GM21786 (cell line): Measurements from ENCODE around the gene NIF3L1.

Source experiments
- ATAC-seq: cut with Tn5 transposase; IDR thresholded peaks from one replicate; pipeline ENCODE4 v1.9.1; 2021; ENCODE audit not compliant: unreplicated experiment

Gene NIF3L1

GRCh38 chr2:200888704-200889625 lies at the start of gene NIF3L1, which contains the start of gene PPIL3:
Gene NIF3L1 (plus strand): TSS chr2:200889371. CDS start chr2:200891944, 2,573 bp downstream.
Gene PPIL3 (minus strand): TSS chr2:200889077. CDS start chr2:200887615, 1,462 bp downstream.
- ATAC-seq = peak; percentile 89

GRCh38 chr2:200839513-200839912 lies 49.7 kb upstream of the NIF3L1 start:
- ATAC-seq = no peak

GRCh38 chr2:200843993-200844948 lies 44.9 kb upstream of the NIF3L1 start:
- no peak for ATAC-seq

- ATAC-seq = no peak
These were observed 44.0 kb upstream of the NIF3L1 start for GRCh38 chr2:200845194-200845593.

- ATAC-seq = no peak
These were observed 43.4 kb upstream of the NIF3L1 start for GRCh38 chr2:200845669-200846325.

GRCh38 chr2:200847269-200847668 lies 41.9 kb upstream of the NIF3L1 start:
- no peak for ATAC-seq

- no peak for ATAC-seq
These were observed 41.2 kb upstream of the NIF3L1 start for GRCh38 chr2:200847939-200848338.

GRCh38 chr2:200850512-200851256 lies 38.5 kb upstream of the NIF3L1 start:
- no peak for ATAC-seq

GRCh38 chr2:200851398-200852248 lies 37.5 kb upstream of the NIF3L1 start:
- ATAC-seq = no peak

- ATAC-seq = no peak
These were observed 36.6 kb upstream of the NIF3L1 start for GRCh38 chr2:200852605-200853004.

GRCh38 chr2:200856806-200857205 lies 32.4 kb upstream of the NIF3L1 start:
- ATAC-seq = no peak

GRCh38 chr2:200860092-200860795 lies 28.9 kb upstream of the NIF3L1 start:
- ATAC-seq = no peak

- no peak for ATAC-seq
These were observed 27.5 kb upstream of the NIF3L1 start for GRCh38 chr2:200861617-200862155.

- ATAC-seq = no peak
These were observed 26.6 kb upstream of the NIF3L1 start for GRCh38 chr2:200862532-200863000.

- peak; percentile 12 for ATAC-seq
These were observed 25.4 kb upstream of the NIF3L1 start for GRCh38 chr2:200863782-200864175.

- peak; percentile 81 for ATAC-seq
These were observed 24.8 kb upstream of the NIF3L1 start, which contains the start of gene CLK1 for GRCh38 chr2:200864176-200865034. Gene CLK1 (minus strand): TSS chr2:200864658. CDS start chr2:200861862, 2,796 bp downstream.

GRCh38 chr2:200869014-200869413 lies 20.2 kb upstream of the NIF3L1 start:
- ATAC-seq = no peak
